UCSD-AML1 (cell line): ENCODE data around the gene CCDC40.
A peak's percentile ranks its signal among the peaks of the same experiment; 100 is the strongest.

Experiments used
- DNase-seq: peaks from one replicate; lab custom pipeline; 2025; ENCODE audit not compliant: unreplicated experiment; lab: John Stamatoyannopoulos, UW

The CCDC40 gene

DNA sequence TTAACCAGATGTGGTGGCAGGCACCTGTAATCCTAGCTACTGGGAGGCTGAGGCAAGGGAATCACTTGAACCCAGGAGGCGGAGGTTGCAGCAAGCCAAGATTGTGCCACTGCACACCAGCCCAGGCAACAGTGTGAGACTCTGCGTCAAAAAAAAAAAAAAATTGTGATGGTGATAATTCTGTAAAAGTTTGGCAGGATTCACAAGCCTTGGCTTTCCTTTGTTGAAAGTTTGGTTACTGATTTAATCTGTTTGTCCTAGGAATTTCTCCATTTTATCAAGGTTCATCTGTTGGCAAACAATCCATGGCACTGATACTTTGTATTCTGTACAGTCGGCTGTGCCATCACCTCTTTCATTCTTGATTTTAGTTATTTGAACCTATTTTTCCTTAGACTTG, 94.5 kb downstream of the CCDC40 start:
- no peak for DNase-seq

DNA sequence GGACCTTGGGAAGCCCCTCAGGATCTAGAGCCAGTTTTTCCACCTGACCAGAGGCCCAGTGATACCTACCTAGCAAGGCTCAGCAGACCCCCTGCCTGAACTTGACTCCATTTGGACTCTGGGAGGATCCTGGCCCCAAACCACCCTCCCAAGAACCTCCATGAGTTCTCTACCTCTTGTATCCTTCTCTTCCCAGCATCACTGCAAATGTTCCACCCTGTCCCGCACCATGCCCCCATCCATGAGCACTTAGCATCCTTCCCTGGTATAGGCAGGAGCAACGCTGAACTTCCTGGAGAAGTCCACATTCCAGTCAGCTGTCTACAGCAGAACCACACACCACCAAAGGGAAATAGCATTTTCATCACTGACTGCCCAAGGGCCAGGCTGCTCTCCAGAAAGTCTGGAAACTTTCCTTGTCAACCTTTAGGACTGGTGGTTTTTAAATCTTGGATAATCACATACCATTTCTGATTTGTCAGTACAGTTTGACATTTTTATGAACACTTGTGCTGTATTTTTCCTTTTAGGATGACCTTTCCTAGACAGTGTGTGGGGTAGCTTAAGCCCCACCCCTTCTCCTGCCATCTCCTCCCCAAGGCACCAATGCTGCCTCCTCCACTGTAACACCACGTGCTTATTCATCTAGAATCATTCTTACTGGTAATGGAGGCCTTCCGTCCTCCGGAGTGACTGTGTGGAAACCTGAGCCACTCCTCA, 96.6 kb downstream of the CCDC40 start:
- no peak for DNase-seq

DNA sequence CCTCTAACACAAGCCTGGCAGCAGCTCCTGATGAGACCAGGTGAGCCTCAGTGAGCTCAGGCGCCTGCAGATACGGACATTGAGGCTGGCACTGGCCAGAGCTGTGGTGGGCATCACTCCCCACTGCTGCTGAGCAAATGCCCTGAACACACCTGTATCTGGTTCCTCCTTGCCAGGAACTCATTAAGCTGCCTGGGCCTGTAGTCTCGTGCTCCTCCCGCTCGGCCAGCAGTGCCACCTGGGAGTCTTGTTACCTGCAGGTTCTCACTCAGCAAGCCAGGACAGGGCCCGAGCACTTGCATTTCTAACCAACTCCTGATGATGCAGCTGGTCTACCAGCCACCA, 97.2 kb downstream of the CCDC40 start:
- DNase-seq = no peak

DNA sequence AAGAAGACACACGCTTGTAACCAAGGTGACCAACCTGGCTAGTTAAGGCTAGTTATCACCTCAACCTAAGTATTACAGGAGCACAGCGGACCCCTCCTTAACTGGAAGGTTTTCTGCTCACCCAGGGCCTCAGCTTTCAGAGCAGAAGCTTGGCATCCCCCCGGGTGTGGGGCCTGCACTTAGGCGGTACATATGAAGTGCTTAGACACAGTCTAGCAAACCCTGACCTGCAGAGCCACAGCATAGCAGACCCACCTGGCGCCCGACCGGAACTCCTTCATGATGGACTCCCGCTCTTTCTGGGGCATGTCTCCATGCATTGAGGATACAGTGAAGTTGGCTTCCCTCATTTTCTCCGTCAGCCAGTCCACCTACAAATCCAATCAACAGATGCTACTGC, 100.7 kb downstream of the CCDC40 start:
- no peak for DNase-seq

DNA sequence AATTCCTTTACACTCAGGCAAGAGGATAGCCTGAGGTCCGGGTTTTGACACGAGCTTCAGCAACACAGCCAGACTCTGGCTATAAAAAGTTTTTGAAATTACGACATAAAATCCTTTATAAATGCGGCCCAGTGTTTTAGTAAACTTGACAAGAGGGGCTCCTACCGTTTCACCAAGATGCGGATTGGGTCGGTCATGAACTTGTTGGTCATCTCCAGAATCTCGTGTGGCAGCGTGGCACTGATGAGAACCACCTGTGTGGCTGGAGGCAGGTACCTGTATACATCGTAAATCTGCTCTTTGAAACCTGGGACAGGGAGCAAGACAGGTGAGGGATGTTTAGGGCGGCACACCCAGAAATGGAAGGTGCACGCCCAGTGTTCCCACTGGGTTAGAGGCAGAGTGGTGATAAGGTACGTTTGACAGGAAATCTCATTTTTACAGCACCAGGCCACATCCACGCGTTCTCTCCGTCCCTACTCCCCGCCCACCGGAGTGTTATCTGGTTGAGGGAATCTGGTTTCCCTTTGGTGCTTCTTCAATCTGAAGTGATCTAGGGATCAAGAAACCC, 102.5 kb downstream of the CCDC40 start:
- DNase-seq = no peak

DNA sequence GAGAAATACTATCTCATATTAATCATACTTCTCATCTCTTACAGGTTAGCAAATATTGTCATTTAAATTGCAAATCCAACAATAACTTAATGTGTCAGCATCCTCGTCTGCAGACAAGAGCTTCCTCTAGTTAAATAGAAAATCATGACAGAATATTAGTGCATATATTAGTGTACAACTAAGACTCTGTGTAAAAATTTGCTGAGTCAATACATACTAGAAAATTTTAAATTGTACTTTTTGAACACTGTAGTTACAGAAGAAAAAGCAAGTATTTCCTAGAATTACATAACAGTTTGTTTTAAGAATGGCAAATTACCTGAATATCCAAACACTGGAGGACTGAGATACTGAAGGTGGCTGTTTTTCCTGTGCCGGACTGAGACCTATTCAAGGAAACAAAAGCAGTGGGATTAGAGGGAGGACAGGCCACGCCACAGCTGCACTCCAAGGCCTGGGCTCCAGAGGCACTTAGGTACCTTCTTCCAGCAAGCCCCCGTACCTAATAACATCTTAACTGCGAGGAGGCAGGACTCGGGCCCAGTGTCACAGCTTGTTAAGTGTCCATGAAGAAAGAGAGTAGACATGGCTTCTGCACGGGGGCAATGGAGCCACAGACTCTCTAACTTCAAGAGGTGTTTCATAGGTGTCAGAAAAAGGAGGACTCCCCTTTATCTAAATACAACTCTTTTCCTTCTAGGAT, 105.2 kb downstream of the CCDC40 start:
- DNase-seq = no peak

DNA sequence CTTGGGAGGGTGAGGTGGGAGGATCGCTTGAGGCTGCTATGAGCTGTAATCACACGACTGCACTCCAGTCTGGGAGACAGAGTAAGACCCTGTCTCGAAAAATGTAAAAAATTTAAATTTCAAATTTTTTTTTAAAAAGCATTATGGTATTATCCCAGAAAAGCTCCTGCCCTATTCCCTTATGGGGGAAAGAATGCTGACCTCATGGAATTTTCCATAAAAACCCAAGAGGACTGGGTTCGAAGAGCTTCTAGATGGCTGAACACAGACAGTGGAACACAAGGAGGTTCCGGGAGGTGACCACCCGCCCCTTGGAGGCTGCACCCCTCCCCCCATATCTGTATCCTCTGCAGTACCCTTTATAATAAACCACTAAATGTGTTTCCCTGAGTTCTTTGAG, 106.5 kb downstream of the CCDC40 start:
- no peak for DNase-seq

DNA sequence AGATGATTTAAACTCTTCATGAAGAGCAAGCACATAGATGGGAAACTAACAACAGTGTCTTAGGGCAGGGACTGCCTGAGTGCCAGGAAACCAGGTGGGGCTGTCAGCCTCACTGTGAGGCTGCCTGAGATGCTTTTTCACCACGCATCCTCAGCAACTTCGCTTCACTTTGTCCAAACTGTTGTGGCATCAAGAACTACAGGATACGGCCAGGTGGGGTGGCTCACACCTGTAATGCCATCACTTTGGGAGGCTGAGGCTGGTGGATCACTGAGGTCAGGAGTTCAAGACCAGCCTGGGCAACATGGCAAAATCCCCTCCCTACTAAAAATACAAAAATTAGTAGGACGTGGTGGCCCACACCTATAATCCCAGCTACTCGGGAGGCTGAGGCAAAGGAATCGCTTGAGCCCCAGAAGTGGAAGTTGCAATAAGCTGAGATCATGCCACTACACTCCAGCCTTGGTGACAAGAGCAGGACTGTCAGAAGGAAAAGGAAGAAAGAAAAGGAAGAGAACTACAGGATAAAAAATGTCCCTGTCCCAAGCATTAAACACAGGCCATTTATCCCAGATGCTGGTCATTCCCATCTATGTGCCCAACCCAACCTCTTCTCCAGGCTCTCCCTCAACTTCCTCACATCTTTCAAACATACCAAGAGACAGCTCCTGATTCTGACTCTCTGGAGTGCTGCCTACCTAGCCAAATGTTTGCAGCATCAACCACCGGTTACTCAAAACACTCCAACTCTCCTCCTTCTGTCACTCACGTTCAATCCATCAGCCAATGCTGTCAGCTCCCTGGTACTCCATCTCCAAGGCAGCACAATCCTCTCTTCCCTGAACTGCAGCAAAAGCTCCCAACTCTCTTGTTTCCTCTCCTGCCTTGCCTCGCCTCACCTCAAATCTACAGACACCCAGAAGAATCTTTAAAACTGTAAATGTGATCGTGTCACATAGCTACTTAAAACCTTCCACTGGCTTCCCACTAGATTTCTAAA, 108.9 kb downstream of the CCDC40 start:
- no peak for DNase-seq

DNA sequence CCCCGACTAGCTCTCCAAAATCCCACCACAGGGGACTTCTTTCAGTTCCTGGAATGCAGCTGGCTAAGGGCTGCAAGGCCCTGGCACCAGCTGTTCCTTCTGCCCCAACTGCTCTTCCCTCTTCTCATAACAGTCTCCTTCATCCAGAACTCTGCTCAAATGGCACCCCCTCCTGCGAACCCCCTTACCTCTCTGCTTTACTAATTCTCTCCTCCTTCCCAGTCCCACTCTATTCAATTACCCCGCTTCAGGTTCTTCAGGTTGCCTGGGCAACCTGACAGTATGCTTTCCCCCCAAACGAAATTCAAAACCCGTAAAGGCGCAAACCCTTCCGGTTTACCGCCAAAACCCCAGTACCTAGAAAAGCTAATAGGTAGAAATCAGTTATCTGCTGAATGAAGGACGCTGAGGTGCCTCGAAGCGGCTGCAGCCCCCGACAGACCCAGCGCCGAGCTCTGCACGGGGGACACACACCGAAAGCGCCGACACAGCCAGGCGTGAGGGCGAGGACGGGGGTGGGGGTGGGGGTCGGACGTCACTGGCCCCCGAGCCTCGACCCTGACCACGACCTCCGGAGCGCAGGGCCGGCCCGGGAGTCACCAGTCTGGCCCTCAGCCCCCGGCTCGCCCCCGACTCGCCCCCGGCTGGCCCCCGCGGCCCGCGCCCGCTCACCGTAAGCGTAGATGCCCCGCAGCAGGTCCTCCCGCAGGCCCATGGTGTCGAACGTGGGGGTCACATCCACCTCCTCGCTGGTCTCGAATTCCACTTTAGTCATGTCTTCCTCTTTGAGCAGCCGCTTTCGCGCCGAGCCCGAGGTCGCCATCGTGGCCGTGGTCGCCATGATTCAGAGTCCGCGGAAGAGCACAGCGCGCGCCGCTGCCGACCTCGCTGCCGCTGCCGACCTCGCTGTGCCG, 109.9 kb downstream of the CCDC40 start:
- no peak for DNase-seq

DNA sequence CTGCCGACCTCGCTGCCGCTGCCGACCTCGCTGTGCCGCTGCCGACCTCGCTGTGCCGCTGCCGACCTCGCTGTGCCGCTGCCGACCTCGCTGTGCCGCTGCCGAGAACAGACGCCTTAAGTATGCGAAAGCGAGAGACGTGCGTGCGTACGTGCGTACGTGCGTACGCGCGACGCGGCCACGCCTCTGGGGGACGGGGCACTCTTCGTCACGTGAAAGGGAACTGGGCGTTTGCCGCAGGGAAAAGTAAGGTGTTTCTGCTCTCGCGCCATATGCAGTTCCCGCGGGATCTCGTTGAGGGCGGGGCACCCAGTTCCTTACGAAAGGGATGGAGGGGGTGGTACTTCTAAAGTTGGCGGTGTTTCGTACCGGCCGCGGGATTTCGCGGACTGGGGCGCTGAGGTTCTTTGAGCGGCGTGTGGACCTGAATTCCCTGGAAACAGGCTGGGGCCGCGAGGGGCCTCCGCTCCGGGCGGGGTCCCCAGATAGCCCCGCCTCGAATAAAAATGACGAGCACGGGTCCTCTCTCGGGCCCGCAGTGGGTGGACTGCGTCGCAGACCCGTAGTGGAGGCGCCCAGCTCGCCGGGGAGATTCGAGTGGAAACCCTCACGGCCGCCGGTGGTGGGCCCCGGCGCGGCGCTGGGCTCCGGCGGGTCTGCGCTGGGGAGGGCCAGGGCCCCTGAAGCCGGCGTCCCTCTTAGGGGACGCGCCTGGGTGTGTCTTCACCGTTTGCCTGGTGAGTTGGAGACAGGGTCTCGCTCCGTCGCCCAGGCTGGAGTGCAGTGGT, 110.8 kb downstream of the CCDC40 start, which contains the start of gene EIF4A3:
EIF4A3 (minus strand) TSS at position 94 of the 788 bp plus-strand sequence. CDS start 167 bp downstream, outside the sequence.
- DNase-seq = peak; percentile 98
